GM12874 (cell line): Measurements from ENCODE around the gene CHP1.

Source experiments
- CTCF ChIP-seq: IDR thresholded peaks from 2 replicates; pipeline ENCODE4 v1.5.1; 2011; ENCODE audit warnings: low read depth, mild to moderate bottlenecking, control low read depth, low read length, moderate library complexity; ENCODE audit not compliant: insufficient read depth

The CHP1 gene

DNA sequence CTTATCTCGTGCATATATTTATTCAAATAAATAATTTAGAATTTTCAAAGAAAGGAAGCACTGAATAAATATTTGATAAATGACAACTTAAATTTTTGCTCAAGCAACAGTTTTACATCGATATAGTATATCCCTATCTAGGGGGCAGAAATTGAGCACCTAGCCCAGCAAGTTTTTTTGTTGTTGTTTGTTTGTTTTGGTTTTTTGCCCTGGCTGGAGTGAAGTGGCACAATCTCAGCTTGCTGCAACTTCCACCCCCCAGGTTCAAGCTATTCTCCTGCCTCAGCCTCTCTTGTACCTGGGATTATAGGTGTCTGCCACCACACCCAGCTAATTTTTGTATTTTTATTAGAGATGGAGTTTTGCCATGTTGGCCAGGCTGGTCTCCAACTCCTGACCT is 58.9 kb downstream of the CHP1 start:
- TF ChIP-seq CTCF: no peak

DNA sequence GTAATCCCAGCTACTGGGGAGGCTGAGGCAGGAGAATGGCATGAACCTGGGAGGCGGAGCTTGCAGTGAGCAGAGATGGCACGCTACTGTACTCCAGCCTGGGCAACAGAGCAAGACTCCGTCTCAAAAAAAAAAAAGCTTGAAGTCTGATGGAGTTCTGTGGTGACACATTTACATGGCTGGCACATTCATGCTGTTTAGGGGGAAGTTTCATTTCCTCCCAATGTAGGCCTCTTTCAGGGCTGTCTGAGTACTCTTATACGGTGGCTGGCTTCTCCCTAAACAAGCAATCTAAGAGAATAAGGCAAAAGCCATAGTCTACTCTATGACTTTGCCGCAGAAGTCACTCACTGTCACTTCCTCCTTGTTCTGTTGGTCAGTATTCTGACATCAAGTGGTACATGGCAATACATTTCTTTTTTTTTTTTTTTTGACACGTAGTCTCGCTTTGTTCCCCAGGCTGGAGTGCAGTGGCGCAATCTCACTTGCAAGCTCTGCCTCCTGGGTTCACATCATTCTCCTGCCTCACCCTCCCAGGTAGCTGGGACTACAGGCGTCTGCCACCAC is 60.1 kb downstream of the CHP1 start:
- TF ChIP-seq CTCF: no peak

DNA sequence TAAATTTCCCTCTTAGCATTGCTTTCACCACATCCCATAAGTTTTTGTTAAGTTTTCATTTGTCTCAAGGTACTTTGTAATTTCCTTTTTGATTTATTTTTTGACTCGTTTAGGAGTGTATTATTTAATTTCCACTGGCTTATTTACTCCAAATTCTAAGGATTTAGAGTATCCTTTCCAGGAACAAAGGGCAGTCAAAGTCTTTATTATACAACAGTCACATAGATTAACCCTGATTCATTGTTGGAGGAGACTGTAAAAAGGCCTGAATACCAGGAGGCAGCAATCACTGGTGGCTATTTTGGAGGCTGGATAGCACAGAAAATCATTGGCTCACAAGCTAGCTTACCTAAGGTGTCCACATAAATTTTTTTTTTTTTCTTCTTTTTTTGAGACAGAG is 61.5 kb downstream of the CHP1 start:
- TF ChIP-seq CTCF: no peak

DNA sequence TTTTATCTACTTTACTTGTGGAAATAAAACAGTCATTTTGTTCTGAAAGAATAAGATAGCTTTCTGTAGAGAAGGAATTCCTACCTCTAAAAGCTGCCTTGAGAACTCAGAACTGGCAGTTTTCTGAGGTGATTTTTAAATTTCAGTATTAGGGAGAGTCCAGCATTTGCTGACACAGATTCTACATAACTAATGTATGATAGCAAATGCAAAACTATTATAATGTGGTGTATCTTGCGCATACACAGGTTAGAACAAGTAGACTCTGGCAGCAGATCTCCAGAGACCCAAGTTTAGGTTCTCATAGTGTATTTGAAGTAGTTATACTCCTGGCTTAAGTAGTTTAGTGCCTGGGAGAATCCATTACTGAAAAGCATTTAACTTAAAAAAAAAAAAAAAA is 70.5 kb downstream of the CHP1 start:
- TF ChIP-seq CTCF: no peak

- no peak for TF ChIP-seq CTCF
Measured at GRCh38 chr15:41304149-41304770, 73.2 kb downstream of the CHP1 start.

GRCh38 chr15:41307679-41308078 is 76.6 kb downstream of the CHP1 start:
- no peak for TF ChIP-seq CTCF

- TF ChIP-seq CTCF: no peak
Measured at GRCh38 chr15:41309226-41309905, 78.3 kb downstream of the CHP1 start.
